ENCODE results near the gene ADISSP. TPM values are rescaled to one million over a fixed set of nuclear protein-coding genes. Genes with fewer than 3 reads are reported as not detected.

The ADISSP gene
- total and polyA plus RNA-seq, 2 of the 8 experiments (the other 6 are each of a cell fraction or from before 2014, with no cell fraction given): 111 to 141 TPM

GRCh38 chr20:3804781-3805180, 37.2 kb upstream of the ADISSP start:
- Histone ChIP-seq H3K18ac (ENCODE audit: extremely low read depth, low read length) (no peak overlapping the region), H3K14ac (ENCODE audit: insufficient read length) (no peak overlapping the region), H2BK120ac (replicated peaks; ENCODE audit: low read depth, low read length) (no peak overlapping the region), H4K8ac (ENCODE audit: extremely low read depth, insufficient read depth, low read length) (no peak overlapping the region; the same call in 1 of the 2 replicates), H3K79me2 (ENCODE audit: control insufficient read depth in 1 of 2, insufficient read depth in 2 of 2, low read length in 2 of 2) (no peaks in the 10 kb centered on the region), H4K91ac (replicated peaks; ENCODE audit: insufficient read length, low read length) (no peak overlapping the region), H3K9me3 (ENCODE audit: insufficient read depth in 2 of 2, low read depth in 1 of 2, low read length in 1 of 2) (no peaks in the 10 kb centered on the region), H2BK15ac (ENCODE audit: low read length) (no peak overlapping the region), H3K4me1 (replicated peaks in 1 of 4; ENCODE audit: control insufficient read depth in 3 of 4, insufficient read depth in 4 of 4, low read length in 3 of 4) (peaks cover 10 to 28% (median 20%) of the 10 kb centered on the region in 4 experiments), H3K79me1 (ENCODE audit: low read depth, low read length) (no peaks in the 10 kb centered on the region; the same call in 1 of the 2 replicates), H4K20me1 (replicated peaks in 1 of 2; ENCODE audit: control insufficient read depth in 1 of 2, insufficient read depth in 2 of 2, low read length in 2 of 2) (peaks cover 3% of the 10 kb centered on the region in 2 experiments), H3K23ac (ENCODE audit: insufficient read length) (no peak overlapping the region), H3K23me2 (ENCODE audit: low read depth, low read length) (no peaks in the 10 kb centered on the region), H2AFZ (ENCODE audit: low read length) (no peak overlapping the region), H3K4ac (replicated peaks; ENCODE audit: insufficient read length, low read depth, low read length) (no peak overlapping the region), H2BK12ac (ENCODE audit: low read depth, low read length) (no peak overlapping the region), H4K5ac (ENCODE audit: insufficient read length, low read depth, low read length) (no peak overlapping the region), H3K36me3 (ENCODE audit: control insufficient read depth in 2 of 4, insufficient read depth in 4 of 4, low read length in 3 of 4) (peaks cover 4 to 35% (median 30%) of the 10 kb centered on the region in 4 experiments), H3K4me2 (ENCODE audit: insufficient read depth in 1 of 2, low read depth in 2 of 2, low read length in 2 of 2) (no peak overlapping the region), H2BK5ac (ENCODE audit: low read depth, low read length) (no peak overlapping the region), H3K4me3 (ENCODE audit: extremely low read depth in 1 of 4, insufficient read depth in 2 of 4, low read depth in 3 of 4, low read length in 4 of 4) (no peak overlapping the region), H3K27me3 (replicated peaks in 1 of 4; ENCODE audit: control insufficient read depth in 3 of 4, extremely low read depth in 1 of 4, insufficient read depth in 3 of 4, low read length in 3 of 4) (no peaks in the 10 kb centered on the region), H2BK20ac (ENCODE audit: low read length) (no peak overlapping the region), H3K27ac (ENCODE audit: low read depth, low read length) (no peak overlapping the region; the same call in 1 of the 2 replicates), H3K9ac (replicated peaks in 1 of 4; ENCODE audit: extremely low read depth in 1 of 4, low read depth in 3 of 4, low read length in 3 of 4) (no peak overlapping the region), H2AK5ac (ENCODE audit: low read depth, low read length) (no peak overlapping the region), H3K56ac (replicated peaks; ENCODE audit: insufficient read length, low read depth, low read length) (no peak overlapping the region)
- DNase-seq (ENCODE audit: low read depth in 1 of 2, low spot score in 2 of 2) (no peak), FAIRE-seq (no peak)
- TF ChIP-seq SIRT6 (IDR thresholded peaks at IDR 0.05; ENCODE audit: low read length) (no peak), HDAC6 (IDR thresholded peaks at IDR 0.05; ENCODE audit: low read depth, low read length) (no peak), BACH1 (IDR thresholded peaks at IDR 0.05; ENCODE audit: low read length) (no peak)
- ChIA-PET POLR2A (ENCODE audit: partially characterized antibody) (interaction anchor here (0.7 to 2.1 kb wide), 3 partner anchors 14 to 61 kb away, joined by 3 to 9 read pairs (median 3); partner anchors contain the start of gene AP5S1), CTCF (ENCODE audit: partially characterized antibody) (interaction anchor here (0.5 to 1.3 kb wide), 3 partner anchors 10 to 267 kb away, joined by 3 read pairs; no protein-coding TSS in a partner anchor)
- 92% methylated on average over 2 of the region's 11 CpGs; no CpG with 5 or more reads in 1 of the 2 experiments for WGBS, 2 experiments (ENCODE audit: extremely low coverage in 1 of 2, insufficient coverage in 1 of 2, insufficient read length in 1 of 2, insufficient replicate concordance in 2 of 2, low coverage in 1 of 2, low lambda C conversion rate in 2 of 2, missing lambda C conversion rate in 1 of 2)
